HG03439 (cell line): ENCODE measurements around the gene ADGRL3.
"Not testable (repeated sequence)": the region's sequence is repeated elsewhere in the genome, so short reads cannot be mapped to it uniquely, and the experiment has no call there.

ENCODE experiments used
- ATAC-seq: cut with Tn5 transposase; IDR thresholded peaks from one replicate; pipeline ENCODE4 v1.9.1; 2021; ENCODE audit warnings: mild to moderate bottlenecking, moderate library complexity; ENCODE audit not compliant: unreplicated experiment

Gene ADGRL3

DNA sequence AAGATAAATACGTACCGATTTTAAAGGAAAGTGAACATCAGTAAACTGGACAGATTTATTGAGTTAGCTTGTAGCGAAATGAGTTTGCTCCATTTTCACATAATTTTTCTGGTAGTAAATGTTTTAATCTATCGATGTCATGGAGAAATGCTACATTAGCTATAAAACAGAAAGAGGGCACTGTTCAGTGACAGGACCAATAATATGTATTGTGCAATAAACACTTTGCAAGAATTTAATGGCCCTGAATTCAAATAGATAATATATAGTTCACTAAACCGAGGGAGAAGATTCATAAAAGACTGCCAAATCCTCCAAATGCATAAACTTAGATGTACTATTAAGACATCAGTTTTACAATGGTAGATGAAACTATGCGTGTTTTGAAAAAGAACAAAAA is 516.3 kb downstream of the ADGRL3 start:
- ATAC-seq, result no peak

DNA sequence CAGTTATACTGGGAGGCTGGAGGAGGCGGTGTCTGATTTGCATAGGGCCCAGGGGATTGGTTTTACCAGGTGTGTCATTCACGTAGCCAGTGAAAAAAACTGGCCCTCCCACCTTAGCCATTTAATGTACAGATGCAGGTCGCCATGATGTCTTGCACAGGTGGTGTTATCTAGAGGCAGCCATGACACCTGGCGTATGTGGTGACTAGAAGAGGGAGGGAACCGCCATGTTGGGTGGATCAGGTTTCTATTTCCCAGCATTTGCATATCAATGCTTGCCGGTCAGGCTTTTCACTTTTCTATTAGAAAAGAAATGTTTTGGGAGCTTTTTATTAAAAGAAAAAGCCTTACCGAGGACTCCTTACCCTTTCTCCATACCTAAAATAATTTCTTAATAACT is 523.4 kb downstream of the ADGRL3 start:
- no peak for ATAC-seq

- no peak for ATAC-seq
Measured at GRCh38 chr4:61727286-61727685, 527.2 kb downstream of the ADGRL3 start.

GRCh38 chr4:61734409-61734808 is 534.3 kb downstream of the ADGRL3 start:
- ATAC-seq, result no peak

DNA sequence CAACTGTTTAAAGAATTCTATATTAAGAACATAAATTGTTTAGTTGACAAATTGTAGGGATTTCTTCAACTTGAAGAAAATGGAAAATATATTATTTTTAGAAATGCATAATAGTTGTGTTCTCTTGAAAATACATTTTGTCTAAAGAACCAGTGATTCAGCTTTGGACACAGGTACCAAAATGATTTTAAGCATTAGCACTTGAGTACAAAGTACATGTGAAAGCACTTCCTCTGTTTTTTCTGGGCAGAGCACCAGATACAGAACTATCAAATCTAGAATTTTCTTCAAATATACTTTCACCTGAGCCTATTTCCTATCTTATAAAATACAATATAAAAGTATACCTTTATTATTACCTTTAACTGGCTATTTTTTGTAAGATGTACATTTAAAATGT is 539.8 kb downstream of the ADGRL3 start:
- ATAC-seq, result no peak

DNA sequence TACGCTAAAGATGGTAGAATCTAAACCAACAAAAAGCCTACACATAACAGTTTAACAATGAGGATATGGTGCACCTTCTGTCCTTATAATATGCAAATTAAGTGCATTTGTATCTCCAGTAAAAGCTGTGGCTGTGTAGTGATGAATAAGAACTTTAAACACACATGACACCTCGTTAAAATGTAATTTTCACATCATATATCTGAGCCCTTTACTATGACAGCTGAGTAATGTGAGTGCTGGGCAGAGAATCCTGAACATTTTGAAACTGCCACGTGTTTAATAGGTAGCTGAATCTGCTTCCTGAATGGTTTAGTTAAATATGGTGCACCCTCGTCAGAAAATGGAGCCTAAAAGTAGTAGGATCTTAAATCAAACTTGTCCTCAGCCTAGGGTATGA is 540.8 kb downstream of the ADGRL3 start:
- ATAC-seq, result no peak

GRCh38 chr4:61741327-61742096 is 541.4 kb downstream of the ADGRL3 start:
- ATAC-seq, result no peak

GRCh38 chr4:61750810-61751209 is 550.7 kb downstream of the ADGRL3 start:
- ATAC-seq, result no peak

GRCh38 chr4:61752617-61753016 is 552.5 kb downstream of the ADGRL3 start:
- no peak for ATAC-seq

DNA sequence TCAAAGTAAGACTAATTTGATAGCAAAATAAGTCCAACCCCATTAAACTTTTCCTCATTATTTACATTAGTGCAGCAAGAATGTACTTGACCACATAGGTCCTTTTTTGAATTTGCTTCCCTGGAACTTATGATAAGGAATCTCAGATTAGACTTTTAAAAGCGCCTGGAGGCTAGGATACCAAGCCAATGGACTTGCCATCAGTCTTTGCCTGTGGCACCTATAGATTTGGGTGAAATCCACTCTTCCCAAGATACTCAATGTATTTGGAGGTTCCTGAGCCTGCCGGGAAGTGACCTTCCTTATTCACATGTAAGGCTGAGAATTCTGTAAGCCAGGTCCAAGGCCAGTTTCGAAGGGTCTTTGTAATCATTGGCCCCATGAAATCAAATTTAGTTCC is 553.6 kb downstream of the ADGRL3 start:
- no peak for ATAC-seq

GRCh38 chr4:61756937-61757336 is 556.8 kb downstream of the ADGRL3 start:
- ATAC-seq, result not testable (repeated sequence)

DNA sequence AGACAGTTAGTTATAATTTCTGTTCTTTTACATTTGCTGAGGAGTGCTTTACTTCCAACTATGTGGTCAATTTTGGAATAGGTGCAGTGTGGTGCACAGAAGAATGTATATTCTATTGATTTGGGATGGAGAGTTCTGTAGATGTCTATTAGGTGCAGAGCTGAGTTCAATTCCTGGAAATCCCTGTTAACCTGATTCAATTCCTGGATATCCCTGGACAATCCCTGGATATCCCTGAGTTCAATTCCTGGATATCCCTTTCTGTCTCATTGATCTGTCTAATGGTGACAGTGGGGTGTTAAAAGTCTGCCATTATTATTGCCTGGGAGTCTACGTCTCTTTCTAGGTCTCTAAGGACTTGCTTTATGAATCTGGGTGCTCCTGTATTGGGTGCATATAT is 557.9 kb downstream of the ADGRL3 start:
- not testable (repeated sequence) for ATAC-seq

DNA sequence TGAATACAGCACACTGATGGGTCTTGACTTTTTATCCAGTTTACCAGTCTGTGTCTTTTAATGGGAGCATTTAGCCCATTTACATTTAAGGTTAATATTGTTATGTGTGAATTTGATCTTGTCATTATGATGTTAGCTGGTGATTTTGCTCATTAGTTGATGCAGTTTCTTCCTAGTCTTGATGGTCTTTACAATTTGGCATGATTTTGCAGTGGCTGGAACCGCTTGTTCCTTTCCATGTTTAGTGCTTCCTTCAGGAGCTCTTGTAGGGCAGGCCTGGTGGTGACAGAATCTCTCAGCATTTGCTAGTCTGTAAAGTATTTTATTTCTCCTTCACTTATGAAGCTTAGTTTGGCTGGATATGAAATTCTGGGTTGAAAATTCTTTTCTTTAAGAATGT is 558.5 kb downstream of the ADGRL3 start:
- ATAC-seq, result not testable (repeated sequence)

DNA sequence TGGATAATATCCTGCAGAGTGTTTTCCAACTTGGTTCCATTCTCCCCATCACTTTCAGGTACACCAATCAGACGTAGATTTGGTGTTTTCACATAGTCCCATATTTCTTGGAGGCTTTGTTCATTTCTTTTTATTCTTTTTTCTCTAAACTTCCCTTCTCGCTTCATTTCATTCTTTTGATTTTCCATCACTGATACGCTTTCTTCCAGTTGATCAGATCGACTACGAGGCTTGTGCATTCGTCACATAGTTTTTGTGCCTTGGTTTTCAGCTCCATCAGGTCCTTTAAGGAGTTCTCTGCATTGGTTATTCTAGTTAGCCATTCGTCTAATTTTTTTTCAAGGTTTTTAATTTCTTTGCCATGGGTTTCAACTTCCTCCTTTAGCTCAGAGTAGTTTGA is 559.1 kb downstream of the ADGRL3 start:
- not testable (repeated sequence) for ATAC-seq

DNA sequence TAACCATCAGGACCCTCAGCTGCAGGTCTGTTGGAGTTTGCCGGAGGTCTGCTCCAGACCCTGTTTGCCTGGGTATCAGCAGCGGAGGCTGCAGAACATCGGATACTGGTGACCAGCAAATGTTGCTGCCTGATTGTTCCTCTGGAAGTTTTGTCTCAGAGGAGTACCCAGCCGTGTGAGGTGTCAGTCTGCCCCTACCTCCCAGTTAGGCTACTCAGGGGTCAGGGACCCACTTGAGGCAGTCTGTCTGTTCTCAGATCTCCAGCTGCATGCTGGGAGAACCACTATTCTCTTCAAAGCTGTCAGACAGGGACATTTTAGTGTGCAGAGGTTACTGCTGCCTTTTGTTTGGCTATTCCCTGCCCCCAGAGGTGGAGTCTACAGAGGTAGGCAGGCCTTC is 559.8 kb downstream of the ADGRL3 start:
- ATAC-seq, result not testable (repeated sequence)

DNA sequence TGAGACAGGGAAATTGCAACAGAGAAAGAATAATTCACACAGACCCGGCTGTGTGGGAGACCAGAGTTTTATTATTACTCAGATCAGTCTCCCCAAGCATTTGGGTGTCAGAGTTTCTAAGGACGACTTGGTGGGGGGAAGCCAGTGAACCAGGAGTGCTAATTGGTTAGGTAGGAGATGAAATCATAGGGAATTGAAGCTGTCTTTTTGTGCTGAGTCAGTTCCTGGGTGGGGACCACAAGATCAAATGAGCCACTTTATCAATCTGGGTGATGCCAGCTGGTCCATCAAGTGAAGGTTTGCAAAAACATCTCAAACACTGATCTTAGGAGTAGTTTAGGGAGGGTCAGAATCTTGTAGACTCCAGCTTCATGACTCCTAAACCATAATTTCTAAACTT is 560.7 kb downstream of the ADGRL3 start:
- no peak for ATAC-seq

DNA sequence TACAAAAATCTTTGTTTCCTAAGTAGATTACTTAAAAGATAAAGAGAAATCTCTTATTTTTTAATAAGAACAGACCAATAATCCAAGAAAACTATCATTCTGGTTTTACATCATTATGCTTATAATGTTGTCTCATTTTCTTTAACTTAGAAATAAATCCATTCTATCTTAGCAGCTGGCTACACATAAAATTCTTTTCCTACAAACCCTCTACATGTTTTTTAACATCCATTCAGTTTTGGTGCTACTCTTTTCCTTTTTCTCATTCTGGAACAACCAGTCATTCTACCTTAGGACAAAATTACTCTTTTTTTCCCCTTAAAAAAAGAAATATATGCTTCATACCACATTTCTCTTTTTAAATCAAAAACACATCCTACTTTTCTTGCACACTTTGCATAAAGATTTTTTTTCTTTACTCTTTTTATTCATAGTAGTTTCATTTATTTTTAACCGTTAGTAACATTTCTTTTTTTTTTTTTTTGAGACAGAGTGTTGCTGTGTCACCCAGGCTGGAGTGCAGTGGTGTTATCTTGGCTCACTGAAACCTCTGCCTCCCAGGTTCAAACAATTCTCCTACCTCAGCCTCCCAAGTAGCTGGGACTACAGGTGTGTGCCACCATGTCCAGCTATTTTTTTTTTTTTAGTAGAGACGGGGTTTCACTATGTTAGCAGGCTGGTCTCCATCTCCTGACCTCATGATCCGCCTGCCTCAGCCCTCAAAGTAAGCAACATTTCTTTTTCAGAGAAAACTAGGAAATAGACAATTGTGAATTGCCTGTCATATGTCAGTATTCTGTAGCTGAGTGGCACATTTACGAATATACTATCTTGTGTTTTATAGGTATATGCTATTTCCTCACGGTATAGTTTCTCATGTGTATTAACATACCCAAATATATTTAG is 562.8 kb downstream of the ADGRL3 start:
- no peak for ATAC-seq

GRCh38 chr4:61763682-61764081 is 563.6 kb downstream of the ADGRL3 start:
- no peak for ATAC-seq

DNA sequence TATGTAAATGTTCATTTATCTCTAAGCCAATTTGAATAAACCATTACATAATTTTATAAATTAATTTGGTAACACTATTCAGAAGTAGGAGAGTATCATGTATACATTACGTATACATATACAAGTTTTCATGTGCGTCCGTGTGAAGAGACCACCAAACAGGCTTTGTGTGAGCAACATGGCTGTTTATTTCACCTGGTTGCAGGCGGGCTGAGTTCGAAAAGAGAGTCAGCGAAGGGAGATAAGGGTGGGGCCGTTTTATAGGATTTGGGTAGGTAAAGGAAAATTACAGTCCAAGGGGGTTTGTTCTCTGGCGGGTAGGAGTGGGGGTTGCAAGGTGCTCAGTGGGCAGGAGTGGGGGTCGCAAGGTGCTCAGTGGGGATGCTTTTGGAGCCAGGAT is 564.0 kb downstream of the ADGRL3 start:
- ATAC-seq, result not testable (repeated sequence)

DNA sequence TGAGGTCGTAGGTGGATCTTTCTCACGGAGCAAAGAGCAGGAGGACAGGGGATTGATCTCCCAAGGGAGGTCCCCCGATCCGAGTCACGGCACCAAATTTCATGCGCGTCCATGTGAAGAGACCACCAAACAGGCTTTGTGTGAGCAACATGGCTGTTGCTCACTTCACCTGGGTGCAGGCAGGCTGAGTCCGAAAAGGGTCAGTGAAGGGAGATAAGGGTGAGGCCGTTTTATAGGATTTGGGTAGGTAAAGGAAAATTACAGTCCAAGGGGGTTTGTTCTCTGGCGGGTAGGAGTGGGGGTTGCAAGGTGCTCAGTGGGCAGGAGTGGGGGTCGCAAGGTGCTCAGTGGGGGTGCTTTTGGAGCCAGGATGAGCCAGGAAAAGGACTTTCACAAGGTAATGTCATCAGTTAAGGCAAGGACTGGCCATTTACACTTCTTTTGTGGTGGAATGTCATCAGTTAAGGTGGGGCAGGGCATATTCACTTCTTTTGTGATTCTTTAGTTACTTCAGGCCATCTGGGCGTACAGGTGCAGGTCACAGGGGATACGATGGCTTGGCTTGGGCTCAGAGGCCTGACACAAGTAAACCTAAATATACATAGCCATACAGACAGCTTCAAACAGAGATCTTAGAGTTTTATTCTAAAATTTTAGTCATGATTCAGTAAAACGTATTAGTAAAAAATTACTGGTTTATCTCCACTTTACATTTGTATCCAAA is 569.5 kb downstream of the ADGRL3 start:
- ATAC-seq, result not testable (repeated sequence)

- no peak for ATAC-seq
Measured at GRCh38 chr4:61770456-61770855, 570.3 kb downstream of the ADGRL3 start.
